ENCODE results near the gene PDZRN3. TPM values are rescaled to one million over a fixed set of nuclear protein-coding genes. Genes with fewer than 3 reads are reported as not detected.

Gene PDZRN3
- total RNA-seq, 2 donors from 2014 or later = 6.1 to 10.4 TPM

- no peak overlapping the region for H3K27ac ChIP-seq (ENCODE audit: low read depth, low read length)
- H3K36me3 ChIP-seq (ENCODE audit: control insufficient read depth, insufficient read depth, low read length) = peaks cover 12% of the 10 kb centered on the region
- H3K27me3 ChIP-seq (ENCODE audit: control insufficient read depth, insufficient read depth, low read length, poor library complexity, severe bottlenecking) = no peaks in the 10 kb centered on the region
- 95 to 100% methylated on average over 4 of the region's 4 CpGs for WGBS, 2 experiments (ENCODE audit: insufficient coverage in 1 of 2, insufficient read length in 1 of 2)
- H3K9me3 ChIP-seq (ENCODE audit: control insufficient read depth, low read length) = no peaks in the 10 kb centered on the region
- DNase-seq = no peak
- Mint-ChIP-seq H3K9me3 (no peaks in the 10 kb centered on the region), H3K4me1 (peaks cover 7% of the 10 kb centered on the region), H3K27ac (no peak overlapping the region), H3K4me3 (no peak overlapping the region), H3K27me3 (ENCODE audit: insufficient read depth) (peaks cover 2% of the 10 kb centered on the region), H3K36me3 (ENCODE audit: low read depth) (no peaks in the 10 kb centered on the region)
- no peaks in the 10 kb centered on the region for H3K4me1 ChIP-seq (ENCODE audit: control insufficient read depth, insufficient read depth, low read length)
- no peak overlapping the region for H3K9ac ChIP-seq (ENCODE audit: extremely low read depth, low read length, poor library complexity, severe bottlenecking)
- TF ChIP-seq CTCF (conservative IDR thresholded peaks at IDR 0.05) = no peak
- no peak overlapping the region for H3K4me3 ChIP-seq (ENCODE audit: low read length)
Measured at GRCh38 chr3:73536336-73536895, 88.3 kb downstream of the PDZRN3 start.

GRCh38 chr3:73535931-73536330 is 88.8 kb downstream of the PDZRN3 start:
- H3K27ac ChIP-seq (ENCODE audit: low read depth, low read length) = no peak overlapping the region
- DNase-seq = no peak
- no peaks in the 10 kb centered on the region for H3K9me3 ChIP-seq (ENCODE audit: control insufficient read depth, low read length)
- no peaks in the 10 kb centered on the region for H3K4me1 ChIP-seq (ENCODE audit: control insufficient read depth, insufficient read depth, low read length)
- no peak overlapping the region for H3K4me3 ChIP-seq (ENCODE audit: low read length)
- Mint-ChIP-seq H3K9me3 (no peaks in the 10 kb centered on the region), H3K36me3 (ENCODE audit: low read depth) (no peaks in the 10 kb centered on the region), H3K4me1 (peaks cover 7% of the 10 kb centered on the region), H3K27me3 (ENCODE audit: insufficient read depth) (peaks cover 2% of the 10 kb centered on the region), H3K4me3 (no peak overlapping the region), H3K27ac (no peak overlapping the region)
- no peaks in the 10 kb centered on the region for H3K27me3 ChIP-seq (ENCODE audit: control insufficient read depth, insufficient read depth, low read length, poor library complexity, severe bottlenecking)
- peaks cover 12% of the 10 kb centered on the region for H3K36me3 ChIP-seq (ENCODE audit: control insufficient read depth, insufficient read depth, low read length)
- TF ChIP-seq CTCF (conservative IDR thresholded peaks at IDR 0.05) = no peak
- H3K9ac ChIP-seq (ENCODE audit: extremely low read depth, low read length, poor library complexity, severe bottlenecking) = no peak overlapping the region

GRCh38 chr3:73535137-73535536 is 89.6 kb downstream of the PDZRN3 start:
- no peak for TF ChIP-seq CTCF (conservative IDR thresholded peaks at IDR 0.05)
- Histone ChIP-seq H3K27ac (ENCODE audit: low read depth, low read length) (no peak overlapping the region), H3K9ac (ENCODE audit: extremely low read depth, low read length, poor library complexity, severe bottlenecking) (no peak overlapping the region), H3K36me3 (ENCODE audit: control insufficient read depth, insufficient read depth, low read length) (peaks cover 12% of the 10 kb centered on the region), H3K9me3 (ENCODE audit: control insufficient read depth, low read length) (no peaks in the 10 kb centered on the region), H3K4me3 (ENCODE audit: low read length) (no peak overlapping the region), H3K27me3 (ENCODE audit: control insufficient read depth, insufficient read depth, low read length, poor library complexity, severe bottlenecking) (no peaks in the 10 kb centered on the region), H3K4me1 (ENCODE audit: control insufficient read depth, insufficient read depth, low read length) (no peaks in the 10 kb centered on the region)
- no peak overlapping the region for H3K4me3 Mint-ChIP-seq
- no peaks in the 10 kb centered on the region for H3K36me3 Mint-ChIP-seq (ENCODE audit: low read depth)
- H3K4me1 Mint-ChIP-seq = peaks cover 7% of the 10 kb centered on the region
- no peak overlapping the region for H3K27ac Mint-ChIP-seq
- H3K9me3 Mint-ChIP-seq = no peaks in the 10 kb centered on the region
- no peak for DNase-seq
- H3K27me3 Mint-ChIP-seq (ENCODE audit: insufficient read depth) = peaks cover 2% of the 10 kb centered on the region

Measured in endodermal cell (in vitro differentiated cells).